DOHH2 (cell line): ENCODE data around the gene WHRN.

Experiments used
- H3F3A ChIP-seq: fragments of 200-600 bp; sonication (generic), shearing (Covaris generic); 2 replicates; pipeline ENCODE4 v1.6.0; 2016; ENCODE audit warnings: antibody characterized with exemption, mild to moderate bottlenecking; ENCODE audit not compliant: control insufficient read depth, insufficient read depth
- H3K27ac ChIP-seq: fragments of 200-600 bp; sonication (generic); 2 replicates; pipeline ENCODE4 v1.5.1; 2014; ENCODE audit warnings: low read depth, mild to moderate bottlenecking, low read length, moderate library complexity
- H3K27me3 ChIP-seq: fragments of 200-600 bp; sonication (generic); 2 replicates; pipeline ENCODE4 v1.6.1; 2014; ENCODE audit warnings: mild to moderate bottlenecking, low read length, mixed read lengths; ENCODE audit not compliant: control insufficient read depth
- H3K36me3 ChIP-seq: fragments of 200-600 bp; sonication (generic); 2 replicates; pipeline ENCODE4 v1.6.1; 2014; ENCODE audit warnings: mild to moderate bottlenecking, low read length, moderate library complexity, mixed read lengths; ENCODE audit not compliant: control insufficient read depth
- H3K4me1 ChIP-seq: fragments of 200-600 bp; sonication (generic); 2 replicates; pipeline ENCODE4 v1.6.1; 2014; ENCODE audit warnings: mild to moderate bottlenecking, low read length, mixed read lengths; ENCODE audit not compliant: control insufficient read depth
- H3K4me2 ChIP-seq: fragments of 200-600 bp; sonication (generic); 2 replicates; pipeline ENCODE4 v1.6.0; 2014; ENCODE audit warnings: mild to moderate bottlenecking, low read length, moderate library complexity
- H3K4me3 ChIP-seq: fragments of 200-600 bp; sonication (generic); 2 replicates; pipeline ENCODE4 v1.5.1; 2014; ENCODE audit warnings: mild to moderate bottlenecking, low read length, mixed read lengths
- H3K79me2 ChIP-seq: fragments of 200-600 bp; sonication (generic); 2 replicates; pipeline ENCODE4 v1.6.1; 2014; ENCODE audit warnings: mild to moderate bottlenecking, low read length, mixed read lengths; ENCODE audit not compliant: control insufficient read depth
- H3K9me2 ChIP-seq: fragments of 200-600 bp; sonication (generic); replicated peaks from 2 replicates; pipeline ENCODE4 v1.6.1; 2014; ENCODE audit warnings: mild to moderate bottlenecking, low read length, mixed read lengths; ENCODE audit not compliant: control insufficient read depth
- H3K9me3 ChIP-seq: fragments of 200-600 bp; sonication (generic); 2 replicates; pipeline ENCODE4 v1.6.1; 2014; ENCODE audit warnings: antibody characterized with exemption, low read length, mixed read lengths; ENCODE audit not compliant: control insufficient read depth, insufficient read depth
- H4K20me1 ChIP-seq: fragments of 200-600 bp; sonication (generic); 2 replicates; pipeline ENCODE4 v1.6.0; 2014; ENCODE audit warnings: low read depth, mild to moderate bottlenecking, antibody characterized with exemption, low read length, moderate library complexity; ENCODE audit not compliant: control insufficient read depth, insufficient read depth
- EZH2phosphoT487 ChIP-seq: fragments of 200-600 bp; sonication (generic); IDR thresholded peaks from 2 replicates; pipeline ENCODE4 v1.6.1; 2017; ENCODE audit warnings: borderline replicate concordance, mild to moderate bottlenecking, antibody characterized with exemption, low read length, moderate library complexity, mixed read lengths
- TF ChIP-seq, protein P1 (sequence below): fragments of 200-600 bp; sonication (generic); IDR thresholded peaks from one replicate; pipeline ENCODE4 v1.5.1; 2014; ENCODE audit warnings: antibody characterized with exemption, mild to moderate bottlenecking, low read depth, low read length; ENCODE audit not compliant: poor library complexity, severe bottlenecking

WHRN gene

DNA sequence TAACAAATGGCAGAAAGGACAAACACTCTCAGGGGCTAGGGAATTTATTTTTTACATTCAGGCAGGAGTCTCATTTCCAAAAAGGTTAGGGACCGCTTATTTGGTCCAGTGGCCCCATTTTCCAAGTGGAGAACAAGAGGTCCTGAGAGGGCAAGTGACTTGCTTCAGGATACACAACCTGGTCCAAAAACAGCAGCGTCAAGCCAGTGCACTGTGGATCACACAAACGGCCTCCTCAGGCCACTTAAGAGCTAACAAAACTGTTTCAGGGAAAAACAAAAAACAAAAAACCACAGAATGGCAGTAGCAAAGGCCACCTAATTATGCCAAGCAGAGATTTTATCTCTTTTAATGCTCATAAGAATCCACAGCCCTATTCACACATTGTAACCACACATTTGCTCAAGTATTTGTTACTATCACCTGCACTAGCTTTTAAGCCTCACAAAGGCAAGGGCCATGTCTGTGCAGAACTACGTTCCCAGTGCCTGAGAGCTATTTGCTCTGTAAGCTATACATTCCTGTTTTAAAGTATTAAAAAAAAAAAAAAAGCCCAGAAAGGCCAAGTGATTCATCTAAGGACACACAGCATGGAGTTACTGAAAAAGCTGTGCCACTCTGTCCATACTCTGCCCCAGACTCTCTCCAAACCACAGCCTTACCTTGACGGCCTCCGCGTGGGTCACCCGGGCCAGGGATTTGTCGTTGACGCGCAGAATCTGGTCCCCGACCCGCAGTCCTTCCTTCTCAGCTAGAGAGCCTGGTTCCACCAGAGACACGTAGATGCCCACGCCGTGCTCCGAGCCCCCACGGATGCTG is 1.5 kb downstream of the WHRN start:
- Histone ChIP-seq H3K4me3 (no peak overlapping the region), H3K27me3 (peaks cover 58% of the 10 kb centered on the region), H4K20me1 (no peaks in the 10 kb centered on the region), H3K36me3 (no peaks in the 10 kb centered on the region), H3K27ac (no peak overlapping the region), H3K4me2 (0 out of 2 replicates have a peak overlapping the region, but pooled peaks have one; percentile 3), H3K9me2 (no peaks in the 10 kb centered on the region), H3F3A (peaks cover 6% of the 10 kb centered on the region; the same call in 1 of the 2 replicates), H3K79me2 (no peaks in the 10 kb centered on the region), H3K4me1 (peaks cover 23% of the 10 kb centered on the region), H3K9me3 (no peaks in the 10 kb centered on the region)
- TF ChIP-seq, protein P1, sequence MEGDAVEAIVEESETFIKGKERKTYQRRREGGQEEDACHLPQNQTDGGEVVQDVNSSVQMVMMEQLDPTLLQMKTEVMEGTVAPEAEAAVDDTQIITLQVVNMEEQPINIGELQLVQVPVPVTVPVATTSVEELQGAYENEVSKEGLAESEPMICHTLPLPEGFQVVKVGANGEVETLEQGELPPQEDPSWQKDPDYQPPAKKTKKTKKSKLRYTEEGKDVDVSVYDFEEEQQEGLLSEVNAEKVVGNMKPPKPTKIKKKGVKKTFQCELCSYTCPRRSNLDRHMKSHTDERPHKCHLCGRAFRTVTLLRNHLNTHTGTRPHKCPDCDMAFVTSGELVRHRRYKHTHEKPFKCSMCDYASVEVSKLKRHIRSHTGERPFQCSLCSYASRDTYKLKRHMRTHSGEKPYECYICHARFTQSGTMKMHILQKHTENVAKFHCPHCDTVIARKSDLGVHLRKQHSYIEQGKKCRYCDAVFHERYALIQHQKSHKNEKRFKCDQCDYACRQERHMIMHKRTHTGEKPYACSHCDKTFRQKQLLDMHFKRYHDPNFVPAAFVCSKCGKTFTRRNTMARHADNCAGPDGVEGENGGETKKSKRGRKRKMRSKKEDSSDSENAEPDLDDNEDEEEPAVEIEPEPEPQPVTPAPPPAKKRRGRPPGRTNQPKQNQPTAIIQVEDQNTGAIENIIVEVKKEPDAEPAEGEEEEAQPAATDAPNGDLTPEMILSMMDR, result no peak
- TF ChIP-seq EZH2phosphoT487, result no peak

DNA sequence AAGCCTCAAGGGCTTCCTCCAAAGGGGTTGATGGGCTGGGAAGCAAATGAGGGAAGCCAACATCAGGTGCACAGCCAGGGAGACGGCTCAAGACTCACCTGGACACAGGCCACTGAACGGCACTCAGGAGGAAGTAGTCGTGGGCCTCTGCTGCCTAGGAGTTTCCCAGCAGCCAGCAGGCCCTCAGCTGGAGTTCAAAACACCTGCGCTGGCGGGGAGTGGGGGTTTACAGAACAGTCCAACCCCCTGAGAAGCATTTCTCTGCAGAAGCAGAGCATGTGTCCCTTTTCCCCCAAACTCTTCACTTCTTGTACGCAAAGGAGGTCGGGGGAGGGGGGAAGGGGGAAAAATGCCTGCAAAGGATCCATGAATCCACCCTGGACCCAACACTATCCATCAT is 2.3 kb downstream of the WHRN start:
- H3K4me1 ChIP-seq, result peaks cover 23% of the 10 kb centered on the region
- H3K27me3 ChIP-seq, result peaks cover 53% of the 10 kb centered on the region
- no peaks in the 10 kb centered on the region for H3K9me2 ChIP-seq
- H3K4me2 ChIP-seq, result 0 out of 2 replicates have a peak overlapping the region, but pooled peaks have one; percentile 3
- H4K20me1 ChIP-seq, result no peaks in the 10 kb centered on the region
- no peaks in the 10 kb centered on the region for H3K36me3 ChIP-seq
- no peak overlapping the region for H3K27ac ChIP-seq
- TF ChIP-seq, protein P1, result no peak
- no peak for TF ChIP-seq EZH2phosphoT487
- H3K4me3 ChIP-seq, result no peak overlapping the region
- peaks cover 6% of the 10 kb centered on the region; the same call in 1 of the 2 replicates for H3F3A ChIP-seq
- H3K9me3 ChIP-seq, result no peaks in the 10 kb centered on the region
- H3K79me2 ChIP-seq, result no peaks in the 10 kb centered on the region

DNA sequence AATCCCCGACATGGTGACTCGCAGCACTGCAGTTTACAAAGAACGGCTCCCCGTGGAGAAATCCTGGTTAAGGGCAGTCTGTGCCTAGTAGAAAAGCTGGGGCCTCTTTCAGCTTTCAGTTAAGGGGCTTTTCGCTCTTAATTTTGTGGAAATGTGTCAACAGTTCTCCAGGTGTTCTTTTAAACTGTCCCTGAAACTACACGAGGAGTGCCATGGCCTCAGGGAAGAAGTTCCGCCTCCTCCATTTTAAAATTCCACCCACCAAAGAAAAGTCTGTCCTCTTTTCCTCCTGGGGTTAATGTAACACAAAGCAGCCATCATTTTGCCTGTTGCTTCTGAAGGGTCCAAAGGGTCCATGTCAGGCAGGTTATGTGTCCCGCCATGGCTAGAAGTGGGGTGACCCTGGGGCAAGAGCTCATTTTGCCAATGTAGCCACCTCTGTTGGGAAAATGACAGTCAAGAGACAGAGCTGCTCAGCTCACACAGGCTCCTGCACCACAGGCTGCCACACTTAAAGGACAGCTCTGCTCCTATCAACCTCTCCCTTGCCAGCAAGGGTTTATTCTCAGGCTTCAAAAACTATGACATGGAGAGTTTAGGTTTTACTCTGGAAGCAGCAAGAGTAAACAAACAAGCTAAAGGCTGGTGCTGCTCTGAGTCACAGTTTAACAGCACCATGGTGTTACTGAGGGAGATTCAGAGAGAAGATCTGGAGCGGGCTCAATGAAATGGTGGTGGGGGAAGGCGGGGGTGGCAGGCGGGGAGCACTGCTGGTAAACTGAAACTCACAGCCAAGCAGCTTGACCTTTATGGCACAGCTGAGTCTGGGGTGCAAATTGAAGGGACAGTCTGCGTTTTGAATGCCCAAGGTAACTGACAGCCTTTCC is 3.2 kb downstream of the WHRN start:
- Histone ChIP-seq H3K79me2 (no peaks in the 10 kb centered on the region), H3K4me3 (no peak overlapping the region), H3K9me2 (no peaks in the 10 kb centered on the region), H3F3A (peaks cover 6% of the 10 kb centered on the region; the same call in 1 of the 2 replicates), H4K20me1 (no peaks in the 10 kb centered on the region), H3K27ac (no peak overlapping the region), H3K4me2 (no peak overlapping the region), H3K9me3 (no peaks in the 10 kb centered on the region), H3K4me1 (peaks cover 30% of the 10 kb centered on the region), H3K36me3 (no peaks in the 10 kb centered on the region), H3K27me3 (peaks cover 46% of the 10 kb centered on the region)
- TF ChIP-seq, protein P1, result no peak
- no peak for TF ChIP-seq EZH2phosphoT487
